Peyer's patch (tissue), 4 donors: ENCODE measurements around the gene SLC27A1.

Experiments used
- POLR2A ChIP-seq, 2 donors: fragments of 450-650 bp; IDR thresholded peaks; one replicate each; pipeline ENCODE4 v1.5.1; 2017; ENCODE audit warnings: antibody characterized with exemption in 2 of 2, mild to moderate bottlenecking in 2 of 2, moderate library complexity in 2 of 2
- TF ChIP-seq, protein P1 (sequence below), 6 experiments: fragments of 450-650 bp in 4 of 6; fragments of 200-600 bp in 2 of 6; sonication (generic) in 1 of 6; IDR thresholded peaks; one replicate each; pipeline ENCODE4 v1.5.1; 2017 to 2019; ENCODE audit warnings: antibody characterized with exemption in 6 of 6, mild to moderate bottlenecking in 3 of 6, moderate library complexity in 1 of 6

- TF ChIP-seq, protein P1, sequence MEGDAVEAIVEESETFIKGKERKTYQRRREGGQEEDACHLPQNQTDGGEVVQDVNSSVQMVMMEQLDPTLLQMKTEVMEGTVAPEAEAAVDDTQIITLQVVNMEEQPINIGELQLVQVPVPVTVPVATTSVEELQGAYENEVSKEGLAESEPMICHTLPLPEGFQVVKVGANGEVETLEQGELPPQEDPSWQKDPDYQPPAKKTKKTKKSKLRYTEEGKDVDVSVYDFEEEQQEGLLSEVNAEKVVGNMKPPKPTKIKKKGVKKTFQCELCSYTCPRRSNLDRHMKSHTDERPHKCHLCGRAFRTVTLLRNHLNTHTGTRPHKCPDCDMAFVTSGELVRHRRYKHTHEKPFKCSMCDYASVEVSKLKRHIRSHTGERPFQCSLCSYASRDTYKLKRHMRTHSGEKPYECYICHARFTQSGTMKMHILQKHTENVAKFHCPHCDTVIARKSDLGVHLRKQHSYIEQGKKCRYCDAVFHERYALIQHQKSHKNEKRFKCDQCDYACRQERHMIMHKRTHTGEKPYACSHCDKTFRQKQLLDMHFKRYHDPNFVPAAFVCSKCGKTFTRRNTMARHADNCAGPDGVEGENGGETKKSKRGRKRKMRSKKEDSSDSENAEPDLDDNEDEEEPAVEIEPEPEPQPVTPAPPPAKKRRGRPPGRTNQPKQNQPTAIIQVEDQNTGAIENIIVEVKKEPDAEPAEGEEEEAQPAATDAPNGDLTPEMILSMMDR (IDR thresholded peaks at IDR 0.05): peak in 3 of 6 experiments; percentile 34 to 47 (median 38)
- TF ChIP-seq POLR2A (IDR thresholded peaks at IDR 0.05): peak in 1 of 2 donors; percentile 12
These were observed 18.5 kb downstream of the SLC27A1 start for GRCh38 chr19:17488593-17489391.
